ENCODE measurements around the gene TLR1. TPM values are rescaled to one million over a fixed set of nuclear protein-coding genes. Genes with fewer than 3 reads are reported as not detected.

TLR1 gene
- polyA plus RNA-seq, 1 of the 3 experiments (the other 2 are of a cell fraction), result not detected

DNA sequence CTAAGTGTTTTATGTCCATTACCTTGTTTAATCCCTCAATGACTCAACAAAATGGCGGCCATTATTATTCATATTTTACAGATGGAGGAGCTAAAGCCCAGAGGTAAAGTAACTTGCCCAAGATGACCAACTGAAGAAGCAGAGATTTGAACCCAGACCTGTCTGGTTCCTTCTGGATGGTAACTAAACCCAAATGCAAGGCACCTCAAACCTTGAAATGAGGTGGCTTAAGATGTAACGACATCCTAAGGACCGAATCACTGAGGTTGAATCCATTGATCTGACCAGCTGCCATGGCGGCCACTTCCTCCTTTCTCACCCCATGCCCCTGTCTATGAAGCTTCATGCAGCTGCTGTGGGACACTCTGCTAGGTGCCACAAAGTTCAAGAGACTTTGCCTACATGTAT lies 22.7 kb downstream of the TLR1 start:
- Histone ChIP-seq H4K20me1 (ENCODE audit: insufficient read depth) (no peaks in the 10 kb centered on the region), H3K4me3 (ENCODE audit: low read depth in 2 of 2, low read length in 1 of 2) (no peak overlapping the region), H3K79me2 (ENCODE audit: insufficient read depth) (no peaks in the 10 kb centered on the region), H3K27me3 (ENCODE audit: insufficient read depth) (peaks cover 5% of the 10 kb centered on the region; the same call in 1 of the 2 replicates), H3K27ac (ENCODE audit: low read depth in 2 of 2, low read length in 1 of 2) (no peak overlapping the region), H3K36me3 (replicated peaks in 1 of 2; ENCODE audit: control insufficient read depth in 1 of 2, insufficient read depth in 2 of 2, low read length in 1 of 2) (no peaks in the 10 kb centered on the region), H2AFZ (ENCODE audit: low read depth) (0 out of 2 replicates have a peak overlapping the region, but pooled peaks have one; percentile 3), H3K9ac (no peak overlapping the region), H3K4me2 (no peak overlapping the region), H3F3A (replicated peaks; ENCODE audit: insufficient read depth) (no peaks in the 10 kb centered on the region), H3K4me1 (ENCODE audit: control insufficient read depth in 1 of 2, insufficient read depth in 2 of 2, low read depth in 1 of 2, low read length in 1 of 2) (no peaks in the 10 kb centered on the region), H3K9me2 (no peaks in the 10 kb centered on the region), H3K9me3 (no peaks in the 10 kb centered on the region)
- no peak for DNase-seq
- POLR2A ChIA-PET, result no interaction called here
- 81% methylated on average over 4 of the region's 4 CpGs for WGBS (ENCODE audit: low lambda C conversion rate)
- CTCF ChIA-PET, result interaction anchor here (0.6 to 8.0 kb wide), 19 partner anchors 8 to 791 kb away, joined by 3 to 88 read pairs (median 8); partner anchors contain the start of gene TLR1
- no peak for TF ChIP-seq FOXM1 (IDR thresholded peaks at IDR 0.05; ENCODE audit: low read depth)
- no peak for TF ChIP-seq RFX5 (IDR thresholded peaks at IDR 0.05; ENCODE audit: low read length)
- TF ChIP-seq EP300 (IDR thresholded peaks at IDR 0.05; ENCODE audit: borderline replicate concordance in 1 of 2, low read depth in 1 of 2, low read length in 1 of 2), result no peak
- no peak for TF ChIP-seq POLR2AphosphoS5 (IDR thresholded peaks at IDR 0.05; ENCODE audit: low read depth, low read length)
- no peak for TF ChIP-seq RXRA (IDR thresholded peaks at IDR 0.05; ENCODE audit: borderline replicate concordance, low read depth)
- TF ChIP-seq, protein P1, sequence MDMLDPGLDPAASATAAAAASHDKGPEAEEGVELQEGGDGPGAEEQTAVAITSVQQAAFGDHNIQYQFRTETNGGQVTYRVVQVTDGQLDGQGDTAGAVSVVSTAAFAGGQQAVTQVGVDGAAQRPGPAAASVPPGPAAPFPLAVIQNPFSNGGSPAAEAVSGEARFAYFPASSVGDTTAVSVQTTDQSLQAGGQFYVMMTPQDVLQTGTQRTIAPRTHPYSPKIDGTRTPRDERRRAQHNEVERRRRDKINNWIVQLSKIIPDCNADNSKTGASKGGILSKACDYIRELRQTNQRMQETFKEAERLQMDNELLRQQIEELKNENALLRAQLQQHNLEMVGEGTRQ (IDR thresholded peaks at IDR 0.05; ENCODE audit: borderline replicate concordance, low read depth, low read length), result no peak
- no peak for TF ChIP-seq ELF1 (IDR thresholded peaks at IDR 0.05)
- no peak for TF ChIP-seq CHD2 (IDR thresholded peaks at IDR 0.05; ENCODE audit: low read length, partially characterized antibody)
- no peak for TF ChIP-seq NRF1 (IDR thresholded peaks at IDR 0.05; ENCODE audit: low read depth, low read length)
- TF ChIP-seq FOXJ3 (CRISPR knock-in tag; IDR thresholded peaks at IDR 0.05), result no peak
- no peak for TF ChIP-seq YY1 (IDR thresholded peaks at IDR 0.05; ENCODE audit: low read depth)
- TF ChIP-seq RAD21 (IDR thresholded peaks at IDR 0.05; ENCODE audit: low read length), result no peak
- TF ChIP-seq, protein P2, sequence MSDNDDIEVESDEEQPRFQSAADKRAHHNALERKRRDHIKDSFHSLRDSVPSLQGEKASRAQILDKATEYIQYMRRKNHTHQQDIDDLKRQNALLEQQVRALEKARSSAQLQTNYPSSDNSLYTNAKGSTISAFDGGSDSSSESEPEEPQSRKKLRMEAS (IDR thresholded peaks at IDR 0.05; ENCODE audit: low read depth), result no peak
- TF ChIP-seq RCOR1 (IDR thresholded peaks at IDR 0.05; ENCODE audit: low read length), result no peak
- no peak for TF ChIP-seq MEF2A (IDR thresholded peaks at IDR 0.05; ENCODE audit: borderline replicate concordance, low read depth)
- TF ChIP-seq FOSL2 (IDR thresholded peaks at IDR 0.05; ENCODE audit: borderline replicate concordance, low read depth), result no peak
- TF ChIP-seq GABPA (IDR thresholded peaks at IDR 0.05; ENCODE audit: low read depth), result no peak

DNA sequence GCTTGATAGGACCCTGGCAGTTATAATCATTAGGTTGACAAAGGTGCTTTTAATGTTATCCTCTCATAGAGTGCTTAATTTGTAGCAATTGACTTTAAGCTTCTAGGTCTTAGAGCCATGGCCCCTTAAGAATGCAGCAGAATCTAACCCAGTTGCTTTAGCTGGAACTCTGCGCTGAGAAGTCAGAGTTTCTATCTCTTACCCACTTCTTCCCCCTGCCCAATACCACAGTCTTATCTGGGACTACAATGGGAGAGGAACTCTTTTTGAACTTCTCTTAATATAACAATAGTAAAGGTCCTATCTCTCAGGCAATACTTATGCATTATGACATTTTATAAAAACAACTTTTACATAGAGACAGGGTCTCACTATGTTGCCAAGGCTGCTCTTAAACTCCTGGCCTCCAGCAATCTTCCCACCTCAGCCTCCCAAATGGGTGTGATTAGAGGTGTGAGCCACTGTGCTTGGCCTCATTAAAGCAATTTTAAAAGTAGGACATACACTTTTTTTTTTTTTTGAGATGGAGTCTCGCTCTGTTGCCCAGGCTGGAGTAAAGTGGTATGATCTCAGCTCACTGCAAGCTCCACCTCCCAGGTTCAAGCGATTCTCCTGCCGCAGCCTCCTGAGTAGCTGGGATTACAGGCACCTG lies 23.6 kb downstream of the TLR1 start:
- ChIA-PET POLR2A (no interaction called here), CTCF (interaction anchor here (0.6 to 8.0 kb wide), 7 partner anchors 20 to 601 kb away, joined by 3 to 88 read pairs (median 13); partner anchors contain the start of gene TLR1)
- no peak overlapping the region for H3K9ac ChIP-seq
- no peaks in the 10 kb centered on the region for H3K4me1 ChIP-seq (ENCODE audit: control insufficient read depth in 1 of 2, insufficient read depth in 2 of 2, low read depth in 1 of 2, low read length in 1 of 2)
- H3K4me3 ChIP-seq (ENCODE audit: low read depth in 2 of 2, low read length in 1 of 2), result no peak overlapping the region
- no peak for DNase-seq
- H3F3A ChIP-seq (replicated peaks; ENCODE audit: insufficient read depth), result no peaks in the 10 kb centered on the region
- no peak overlapping the region for H3K4me2 ChIP-seq
- TF ChIP-seq GATA2 (CRISPR knock-in tag; IDR thresholded peaks at IDR 0.05), result no peak
- no peak for TF ChIP-seq NRF1 (IDR thresholded peaks at IDR 0.05; ENCODE audit: low read depth, low read length)
- no peak for TF ChIP-seq TAF1 (IDR thresholded peaks at IDR 0.05; ENCODE audit: borderline replicate concordance, low read depth, low read length)
- H3K9me3 ChIP-seq, result no peaks in the 10 kb centered on the region
- WGBS (ENCODE audit: low lambda C conversion rate), result 84% methylated on average over 4 of the region's 4 CpGs
- no peaks in the 10 kb centered on the region for H4K20me1 ChIP-seq (ENCODE audit: insufficient read depth)
- H3K27ac ChIP-seq (ENCODE audit: low read depth in 2 of 2, low read length in 1 of 2), result no peak overlapping the region
- peaks cover 5% of the 10 kb centered on the region; the same call in 1 of the 2 replicates for H3K27me3 ChIP-seq (ENCODE audit: insufficient read depth)
- H2AFZ ChIP-seq (ENCODE audit: low read depth), result no peak overlapping the region
- no peaks in the 10 kb centered on the region for H3K9me2 ChIP-seq
- H3K79me2 ChIP-seq (ENCODE audit: insufficient read depth), result no peaks in the 10 kb centered on the region
- H3K36me3 ChIP-seq (replicated peaks in 1 of 2; ENCODE audit: control insufficient read depth in 1 of 2, insufficient read depth in 2 of 2, low read length in 1 of 2), result no peaks in the 10 kb centered on the region
